T-helper 17 cell (primary cell): ENCODE results near the gene PRRC2C. TPM values are rescaled to one million over a fixed set of nuclear protein-coding genes. Genes with fewer than 3 reads are reported as not detected.

Experiments used
- ATAC-seq: fragments of 150-1000 bp; cut with Tn5 transposase; 2 replicates; pipeline ENCODE4 v1.10.0; 2021; ENCODE audit warnings: mild to moderate bottlenecking, moderate library complexity
- DNase-seq, 3 donors: peaks; one replicate each; pipeline versions ENCODE4 v3.0.0 to v3.0.0-alpha.2; 2020 to 2021
- H3K9me3 ChIP-seq: one replicate; pipeline ENCODE4 v1.7.0; 2013; ENCODE audit warnings: low read length, mild to moderate bottlenecking; ENCODE audit not compliant: control insufficient read depth, poor library complexity, severe bottlenecking
- H3K27ac Mint-ChIP-seq: one replicate; pipeline ENCODE4 v1.8.0; 2022; ENCODE audit warnings: mild to moderate bottlenecking, moderate library complexity, mixed read lengths
- H3K27me3 Mint-ChIP-seq: one replicate; pipeline ENCODE4 v1.8.0; 2022; ENCODE audit warnings: mixed read lengths
- H3K36me3 Mint-ChIP-seq: one replicate; pipeline ENCODE4 v1.8.0; 2022; ENCODE audit warnings: low read depth, mixed read lengths
- H3K4me1 Mint-ChIP-seq: one replicate; pipeline ENCODE4 v1.8.0; 2022; ENCODE audit warnings: mild to moderate bottlenecking, mixed read lengths
- H3K4me3 Mint-ChIP-seq: one replicate; pipeline ENCODE4 v1.8.0; 2022; ENCODE audit warnings: mild to moderate bottlenecking, moderate library complexity, mixed read lengths
- total RNA-seq, 4 donors: library from RNA in 2 of 4; stranded (reverse) in 2 of 4; gene quantifications; one replicate each; pipeline ENCODE4 v1.2.3 and lab custom pipeline; 2022 to 2026

The PRRC2C gene
- total RNA-seq, 2 donors from 2014 or later = 333 to 383 TPM

GRCh38 chr1:171636141-171636540 is 150.8 kb downstream of the PRRC2C start:
- H3K4me1 Mint-ChIP-seq = no peaks in the 10 kb centered on the region
- H3K4me3 Mint-ChIP-seq = no peak overlapping the region
- peaks cover 35% of the 10 kb centered on the region for H3K27me3 Mint-ChIP-seq
- no peaks in the 10 kb centered on the region for H3K9me3 ChIP-seq
- DNase-seq (no peak), ATAC-seq (no peak)
- no peak overlapping the region for H3K27ac Mint-ChIP-seq
- peaks cover 2% of the 10 kb centered on the region for H3K36me3 Mint-ChIP-seq

GRCh38 chr1:171637928-171638576 is 152.7 kb downstream of the PRRC2C start:
- Mint-ChIP-seq H3K4me1 (no peaks in the 10 kb centered on the region), H3K4me3 (no peak overlapping the region), H3K36me3 (no peaks in the 10 kb centered on the region), H3K27me3 (peaks cover 31% of the 10 kb centered on the region), H3K27ac (no peak overlapping the region)
- no peak for ATAC-seq
- no peaks in the 10 kb centered on the region for H3K9me3 ChIP-seq
- DNase-seq = no peak

GRCh38 chr1:171640225-171640624 is 154.9 kb downstream of the PRRC2C start:
- H3K9me3 ChIP-seq = no peaks in the 10 kb centered on the region
- Mint-ChIP-seq H3K4me1 (peaks cover 7% of the 10 kb centered on the region), H3K27ac (no peak overlapping the region), H3K4me3 (no peak overlapping the region), H3K27me3 (peaks cover 28% of the 10 kb centered on the region), H3K36me3 (no peaks in the 10 kb centered on the region)
- DNase-seq = no peak
- no peak for ATAC-seq

- H3K9me3 ChIP-seq = no peaks in the 10 kb centered on the region
- H3K4me3 Mint-ChIP-seq = no peak overlapping the region
- peaks cover 27% of the 10 kb centered on the region for H3K27me3 Mint-ChIP-seq
- ATAC-seq (no peak), DNase-seq (no peak)
- no peaks in the 10 kb centered on the region for H3K36me3 Mint-ChIP-seq
- H3K4me1 Mint-ChIP-seq = peaks cover 9% of the 10 kb centered on the region
- no peak overlapping the region for H3K27ac Mint-ChIP-seq
Measured at GRCh38 chr1:171641076-171641864, 155.9 kb downstream of the PRRC2C start.

GRCh38 chr1:171642197-171642596 is 156.9 kb downstream of the PRRC2C start:
- H3K9me3 ChIP-seq = no peaks in the 10 kb centered on the region
- DNase-seq (no peak), ATAC-seq (no peak)
- Mint-ChIP-seq H3K27ac (no peak overlapping the region), H3K27me3 (peaks cover 24% of the 10 kb centered on the region), H3K36me3 (no peaks in the 10 kb centered on the region), H3K4me3 (no peak overlapping the region), H3K4me1 (peaks cover 9% of the 10 kb centered on the region)

Other genes with a start within 250 kb of the PRRC2C start
- gene FMO1, start 237.0 kb upstream of the PRRC2C start, total RNA-seq = not detected
- gene FMO4, start 171.3 kb upstream of the PRRC2C start, total RNA-seq = 1 to 10 TPM; 1.3 to 1.5 TPM
- gene MYOCOS, start 136.7 kb downstream of the PRRC2C start, total RNA-seq = under 1 TPM in 1 of 2 donors, not detected in 1; 0.16 TPM
- not detected for gene MYOC, start 167.2 kb downstream of the PRRC2C start, total RNA-seq